ENCODE results near the gene RHEB.
A peak's percentile ranks its signal among the peaks of the same experiment; 100 is the strongest.
"Not testable (repeated sequence)": the region's sequence is repeated elsewhere in the genome, so short reads cannot be mapped to it uniquely, and the experiment has no call there.

The RHEB gene

GRCh38 chr7:151519765-151520418 is at the start of gene RHEB:
Gene RHEB (minus strand): TSS chr7:151519895. CDS start chr7:151519511, 384 bp downstream.
- peak; percentile 100 for DNase-seq

- peak; percentile 60 for DNase-seq
Observed at GRCh38 chr7:151566897-151567320, 47.2 kb upstream of the RHEB start.

DNA sequence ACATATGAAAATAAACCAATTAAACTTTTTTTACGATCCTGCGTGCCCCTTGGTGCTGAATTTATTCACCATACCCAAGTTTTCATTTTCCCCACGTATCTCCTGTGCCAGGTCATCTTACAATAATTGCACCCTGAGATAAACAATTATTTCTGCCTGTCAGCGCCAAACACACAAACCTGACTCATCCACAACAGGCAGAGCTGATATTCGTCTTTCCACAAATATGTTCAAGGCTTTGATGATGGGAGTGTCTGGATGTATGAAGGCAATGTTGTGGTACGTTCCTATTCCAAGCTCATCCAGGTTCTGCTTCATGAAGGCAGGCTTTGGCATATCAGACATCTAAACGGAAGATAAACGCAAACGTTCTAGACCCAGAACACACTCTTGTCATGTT is 45.8 kb upstream of the RHEB start:
- no peak for DNase-seq

DNA sequence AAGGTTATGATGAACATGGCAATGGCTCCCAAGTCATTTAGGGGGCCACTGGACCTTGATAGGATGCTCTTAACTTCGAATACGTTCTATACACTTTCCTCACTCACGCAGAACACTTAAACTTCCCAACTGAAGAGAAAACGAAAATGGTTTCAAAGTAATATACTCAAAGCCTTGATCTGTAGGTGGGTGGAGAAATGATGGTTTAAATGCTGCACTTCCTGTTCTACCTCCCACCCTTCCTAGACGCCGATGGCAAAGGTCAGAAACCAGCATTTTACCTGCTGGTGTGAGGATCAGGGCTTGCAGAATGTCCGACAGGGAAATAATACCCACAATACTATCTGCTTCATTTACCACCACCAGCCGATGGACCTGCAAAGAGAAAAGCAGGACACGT is 40.5 kb upstream of the RHEB start:
- DNase-seq = no peak

GRCh38 chr7:151559557-151560183 is 40.0 kb upstream of the RHEB start:
- no peak for DNase-seq

- DNase-seq = no peak
Observed at GRCh38 chr7:151558575-151558974, 38.9 kb upstream of the RHEB start.

DNA sequence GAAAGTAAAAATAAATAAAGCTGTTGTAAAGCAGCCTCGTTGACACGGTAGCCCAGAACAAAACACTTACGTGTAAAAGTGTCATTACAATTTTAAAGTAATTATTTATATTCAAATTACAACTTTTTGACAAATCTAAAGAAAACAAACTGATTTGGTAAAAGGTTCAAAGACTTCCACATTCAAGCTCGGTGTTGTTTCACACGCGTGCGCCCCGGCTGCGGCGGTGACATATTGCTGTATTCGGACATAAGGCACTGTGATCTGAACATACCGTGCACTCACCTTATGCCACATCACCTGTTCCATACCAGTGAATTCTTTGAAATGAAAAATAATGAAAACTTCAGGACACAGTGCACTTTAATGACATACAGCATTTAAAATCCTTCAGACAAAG is 36.9 kb upstream of the RHEB start:
- no peak for DNase-seq

DNA sequence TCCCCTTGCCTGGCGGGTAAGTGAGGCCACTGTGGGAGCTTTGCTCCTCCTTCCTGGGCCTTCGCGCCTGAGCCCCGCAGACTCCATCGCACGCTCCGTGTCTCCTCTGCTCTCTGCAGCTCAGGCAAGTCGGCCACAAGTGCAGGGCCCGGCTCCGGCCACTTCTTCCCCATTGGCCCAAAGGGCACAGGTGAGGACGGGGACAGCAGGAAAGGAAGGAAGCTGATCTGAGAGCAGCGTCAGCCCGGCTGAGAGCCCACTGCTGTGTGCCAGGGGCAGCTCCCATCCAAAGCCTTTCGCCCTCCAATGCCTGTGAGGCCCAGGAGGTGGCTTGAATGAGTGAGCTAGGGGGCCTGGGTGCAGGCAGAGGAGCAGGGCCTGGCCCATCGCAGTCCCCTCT is 33.7 kb upstream of the RHEB start:
- DNase-seq = no peak

GRCh38 chr7:151552352-151553028 is 32.8 kb upstream of the RHEB start:
- no peak for DNase-seq

- DNase-seq = no peak
Observed at GRCh38 chr7:151551820-151552219, 32.1 kb upstream of the RHEB start.

DNA sequence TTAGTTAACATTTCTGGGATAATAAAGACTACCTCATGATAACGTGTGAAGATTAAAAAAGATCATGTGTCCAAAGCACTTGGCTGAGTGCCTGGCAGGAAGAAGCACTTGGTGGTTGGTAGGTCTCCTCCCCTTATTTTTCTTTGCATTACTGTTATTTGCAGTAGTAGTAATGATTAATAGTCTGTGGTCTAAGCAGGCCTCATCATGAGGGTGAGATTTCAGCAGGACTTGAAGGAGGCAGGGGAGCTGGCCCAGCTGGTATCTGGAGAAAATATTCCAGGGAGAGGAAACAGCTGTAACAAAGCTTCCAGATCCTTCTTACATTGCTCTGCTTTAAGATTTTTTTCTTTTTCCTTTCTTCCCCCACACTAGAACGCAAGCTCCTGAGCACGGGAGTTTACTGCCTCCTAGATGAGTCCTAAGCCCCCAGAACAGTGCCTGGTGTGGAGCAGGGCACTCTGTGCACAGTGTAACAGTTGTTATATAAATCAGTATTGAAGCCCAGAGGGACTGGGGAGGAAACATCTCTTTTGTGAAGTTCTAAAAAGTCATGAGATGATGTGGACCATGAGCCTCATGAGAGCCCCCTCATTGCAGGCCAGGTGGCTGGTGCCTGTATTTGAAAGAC is 31.1 kb upstream of the RHEB start:
- no peak for DNase-seq

- DNase-seq = no peak
Observed at GRCh38 chr7:151549644-151550043, 29.9 kb upstream of the RHEB start.

DNA sequence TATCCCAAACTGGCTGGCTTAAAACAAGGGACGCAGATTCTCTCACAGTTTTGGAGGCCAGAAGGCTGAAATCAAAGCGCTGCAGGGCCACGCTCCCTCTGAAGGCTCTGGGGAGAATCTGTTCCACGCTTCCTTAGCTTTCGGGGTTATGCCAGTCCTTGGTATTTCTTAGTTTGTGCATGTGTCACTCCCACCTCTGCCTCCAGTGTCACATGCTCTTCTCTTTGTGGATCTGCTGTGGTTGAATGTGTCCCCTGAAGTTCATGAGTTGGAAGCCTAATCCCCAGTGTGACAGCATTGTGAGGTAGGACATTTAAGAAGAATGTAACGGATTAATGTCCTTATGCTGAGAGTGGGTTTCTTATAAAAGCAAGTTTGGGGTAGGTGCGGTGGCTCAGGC is 29.4 kb upstream of the RHEB start:
- no peak for DNase-seq

GRCh38 chr7:151544183-151544582 is 24.5 kb upstream of the RHEB start:
- DNase-seq = no peak

GRCh38 chr7:151542606-151543130 is 23.0 kb upstream of the RHEB start:
- no peak for DNase-seq

GRCh38 chr7:151541709-151542499 is 22.2 kb upstream of the RHEB start:
- no peak for DNase-seq

DNA sequence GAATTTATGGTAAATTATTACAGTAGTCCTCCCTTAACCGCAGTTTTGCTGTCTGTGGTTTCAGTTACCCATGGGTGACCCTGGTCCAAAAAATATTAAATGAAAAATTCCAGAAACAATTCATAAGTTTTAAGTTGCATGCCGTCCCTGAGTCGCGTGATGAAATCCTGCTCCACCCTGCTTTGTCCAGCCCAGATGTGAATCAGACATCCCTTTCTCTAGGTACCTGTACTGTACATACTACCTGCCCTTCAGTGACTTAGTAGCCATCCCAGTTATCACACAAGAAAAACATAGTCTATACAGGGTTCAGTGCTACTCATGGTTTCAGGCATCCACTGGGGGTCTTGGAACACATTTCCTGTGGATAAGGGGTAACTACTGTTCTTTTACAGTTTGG is 20.5 kb upstream of the RHEB start:
- no peak for DNase-seq

DNA sequence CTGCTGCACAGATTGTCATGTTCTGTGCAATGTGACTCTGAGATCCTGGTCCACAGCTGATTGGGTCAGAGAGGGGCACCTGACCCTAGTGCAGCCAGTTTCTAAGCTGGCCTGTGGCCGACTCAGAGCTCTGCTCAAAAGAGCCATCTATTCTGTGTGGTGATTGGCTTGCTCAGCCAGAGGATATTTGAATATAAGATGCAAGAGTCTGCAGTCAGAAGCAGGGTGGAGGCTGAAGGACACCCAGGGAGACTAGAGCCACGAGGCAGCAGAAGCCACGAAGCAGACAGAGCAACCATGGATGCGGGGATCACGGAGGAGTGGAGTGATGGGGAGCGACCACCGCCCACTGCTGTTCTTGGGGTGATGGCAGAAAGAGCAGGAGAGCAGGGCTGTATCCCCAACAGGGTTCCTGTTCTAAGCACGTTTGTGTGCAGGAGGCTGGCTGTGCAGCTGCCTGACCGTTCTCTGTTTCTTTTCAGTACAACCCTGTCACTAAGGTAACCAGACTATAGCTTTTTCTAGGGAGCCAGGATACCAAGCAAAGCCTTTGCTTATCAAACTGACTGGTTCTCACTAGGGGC is 19.5 kb upstream of the RHEB start:
- no peak for DNase-seq

DNA sequence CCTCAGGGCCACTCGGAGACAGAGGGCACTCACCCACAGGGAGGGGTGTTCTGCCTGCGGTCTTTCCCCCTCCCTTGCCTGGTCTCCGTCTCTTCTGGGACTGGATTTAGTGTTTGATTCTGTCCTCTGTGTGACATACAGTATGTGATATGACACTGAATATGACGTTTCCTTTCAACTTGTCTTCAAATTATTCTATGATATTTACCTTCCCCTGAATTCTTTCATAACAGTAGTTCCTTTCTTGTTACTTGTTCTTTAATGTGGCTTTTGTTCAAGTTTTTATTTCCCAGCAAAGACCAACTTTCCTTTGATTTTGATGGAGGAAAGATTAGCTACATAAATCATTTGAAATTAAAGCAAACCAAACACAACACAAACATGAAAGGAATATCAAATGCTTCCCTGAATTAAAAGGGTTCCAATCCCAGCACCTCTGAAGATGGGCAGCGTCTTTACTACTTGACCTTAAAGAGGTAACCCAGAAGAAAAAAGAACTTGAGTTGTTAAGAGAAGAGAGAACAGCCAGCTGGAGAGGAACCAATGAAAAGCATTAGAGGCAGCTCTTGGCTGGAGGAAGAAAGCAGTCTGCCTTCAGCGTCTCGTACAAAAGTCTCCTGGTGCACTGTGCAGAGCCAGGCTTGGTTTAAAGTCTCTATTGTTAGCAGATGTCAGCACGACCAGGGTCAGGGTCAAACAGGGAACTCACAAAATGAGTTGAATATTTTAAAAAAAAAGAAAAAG is 18.3 kb upstream of the RHEB start:
- DNase-seq = no peak

DNA sequence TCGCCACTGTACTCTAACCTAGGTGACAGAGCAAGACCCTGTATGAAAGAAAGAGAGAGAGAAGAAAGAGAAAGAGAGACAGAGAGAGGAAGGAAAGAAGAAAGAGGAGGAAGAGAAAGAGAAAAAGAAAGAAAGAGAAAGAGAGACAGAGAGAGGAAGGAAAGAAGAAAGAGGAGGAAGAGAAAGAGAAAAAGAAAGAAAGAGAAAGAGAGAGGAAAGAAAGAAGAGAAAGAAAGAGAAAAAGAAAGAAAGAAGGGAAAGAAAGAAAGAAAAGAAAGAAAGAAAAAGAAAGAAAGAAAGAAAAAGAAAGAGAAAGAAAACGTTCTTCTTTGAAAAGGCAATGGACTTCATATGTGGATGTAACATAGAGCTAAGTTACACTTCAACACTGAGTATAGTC is 16.5 kb upstream of the RHEB start:
- DNase-seq = not testable (repeated sequence)

- DNase-seq = no peak
Observed at GRCh38 chr7:151529842-151530241, 10.1 kb upstream of the RHEB start.

- DNase-seq = no peak
Observed at GRCh38 chr7:151524845-151525244, 5.2 kb upstream of the RHEB start.
